ENCODE data around the gene HNRNPUL1. TPM values are rescaled to one million over a fixed set of nuclear protein-coding genes. Genes with fewer than 3 reads are reported as not detected.

The HNRNPUL1 gene
- total and polyA plus RNA-seq, 4 donors = 59.5 to 156 (median 119) TPM

DNA sequence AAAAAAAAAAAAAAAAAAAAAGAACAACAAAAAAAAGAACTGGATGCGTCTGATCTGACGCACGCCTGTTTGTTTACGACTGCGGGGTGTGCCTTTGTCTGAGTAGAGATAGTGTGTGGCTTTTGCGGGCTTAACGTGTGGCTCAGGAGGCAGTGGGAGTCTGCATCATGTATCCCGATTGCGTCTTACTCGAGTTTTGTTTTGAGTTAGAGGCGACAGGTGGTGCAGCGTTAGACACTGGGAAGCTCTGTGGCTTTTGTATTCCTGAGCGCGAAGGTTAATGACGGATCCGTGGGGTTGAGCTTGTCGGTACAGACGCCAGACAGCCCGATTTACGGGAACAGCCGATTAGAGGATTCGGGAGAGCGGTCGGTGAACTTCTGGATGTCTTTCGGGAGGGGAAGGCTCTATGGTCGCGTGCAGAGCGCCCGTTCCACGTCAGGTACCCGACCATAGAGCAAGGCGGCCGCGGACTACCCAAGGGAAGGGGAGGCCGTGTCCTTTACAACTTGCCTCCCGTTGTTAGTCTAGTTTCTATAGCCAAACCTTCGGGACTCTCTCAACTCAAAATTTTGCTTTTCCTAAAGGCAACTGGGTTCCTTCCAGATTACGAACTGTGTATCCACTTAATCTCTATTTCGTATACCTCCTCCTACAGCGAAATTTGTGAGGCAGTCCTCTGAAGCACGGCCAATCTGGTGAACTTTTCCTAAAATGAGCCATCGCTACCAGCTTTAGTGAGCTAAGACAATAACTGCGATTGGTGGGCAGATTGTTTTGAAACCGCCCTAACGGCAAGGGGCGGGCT is 926 bp upstream of the HNRNPUL1 start:
- intact Hi-C loops (cut with DNase I) = loop anchor here in 1 of 2 donors (2.0 to 5.0 kb wide), 2 partner anchors 36 to 58 kb away; no protein-coding TSS in a partner anchor
- DNase-seq (peak; percentile 77 to 86), ATAC-seq (ENCODE audit: low FRiP score) (peak; percentile 55)
- Histone ChIP-seq H3K4me3 (ENCODE audit: low read length in 2 of 2) (peak overlapping the region; percentile 59 to 90), H3K27ac (ENCODE audit: low read depth in 1 of 2, low read length in 2 of 2) (peak overlapping the region; percentile 91 to 100), H3K9me3 (ENCODE audit: control insufficient read depth, low read length) (no peaks in the 10 kb centered on the region), H3K27me3 (ENCODE audit: control insufficient read depth in 1 of 2, insufficient read depth in 2 of 2, low read length in 1 of 2) (no peaks in the 10 kb centered on the region), H3K36me3 (ENCODE audit: control insufficient read depth in 1 of 2, insufficient read depth in 2 of 2, low read length in 1 of 2) (peaks cover 0 to 5% of the 10 kb centered on the region in 2 donors), H3K4me1 (ENCODE audit: control insufficient read depth in 1 of 2, insufficient read depth in 2 of 2, low read length in 2 of 2) (no peaks in the 10 kb centered on the region)
- WGBS, 2 donors = 0% methylated on average over 45 to 46 of the region's 46 CpGs

DNA sequence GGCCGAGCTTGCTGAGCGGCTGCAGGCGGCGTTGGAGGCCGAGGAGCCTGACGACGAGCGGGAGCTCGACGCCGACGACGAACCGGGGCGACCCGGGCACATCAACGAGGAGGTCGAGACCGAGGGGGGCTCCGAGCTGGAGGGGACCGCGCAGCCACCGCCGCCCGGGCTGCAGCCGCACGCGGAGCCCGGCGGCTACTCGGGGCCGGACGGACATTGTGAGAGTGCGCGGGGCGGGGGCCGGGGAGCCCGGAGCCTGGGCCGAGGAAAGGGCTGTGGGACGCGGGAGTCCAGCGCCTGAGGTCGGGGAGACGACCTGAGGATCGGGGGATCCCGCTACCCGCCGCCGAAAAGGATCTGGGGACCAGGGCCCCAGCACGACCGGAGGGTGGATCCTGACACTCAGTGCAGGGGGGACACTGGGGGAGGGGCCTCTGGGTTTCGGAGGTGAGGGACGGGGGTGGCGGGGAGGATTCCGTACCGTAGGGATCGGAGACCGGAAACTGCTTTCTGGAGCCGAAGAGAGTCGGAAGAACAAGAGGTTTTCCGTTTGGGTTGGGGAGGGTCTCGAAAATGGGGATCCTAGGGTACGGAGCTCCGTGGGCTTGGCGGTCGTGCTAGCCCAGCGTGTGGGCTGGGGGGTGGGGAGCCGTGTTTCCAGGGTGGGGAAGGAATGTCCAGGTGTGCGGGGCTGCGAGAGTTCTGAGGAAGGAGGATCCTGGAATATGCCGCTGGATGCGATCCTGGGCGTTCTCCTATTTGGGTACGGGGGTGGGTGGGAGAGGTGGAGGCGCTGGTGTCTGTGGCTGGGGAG is 616 bp downstream of the HNRNPUL1 start:
- H3K27me3 ChIP-seq (ENCODE audit: control insufficient read depth in 1 of 2, insufficient read depth in 2 of 2, low read length in 1 of 2) = no peaks in the 10 kb centered on the region
- peak overlapping the region; percentile 89 to 91 for H3K27ac ChIP-seq (ENCODE audit: low read depth in 1 of 2, low read length in 2 of 2)
- intact Hi-C loops (cut with DNase I) = loop anchor here (2.0 to 5.0 kb wide), 3 partner anchors 37 to 44 kb away; no protein-coding TSS in a partner anchor
- peak overlapping the region; percentile 69 to 73 for H3K4me3 ChIP-seq (ENCODE audit: low read length in 2 of 2)
- no peak for ATAC-seq (ENCODE audit: low FRiP score)
- peak; percentile 65 to 83 for DNase-seq
- peaks cover 0 to 1% of the 10 kb centered on the region in 2 donors for H3K36me3 ChIP-seq (ENCODE audit: control insufficient read depth in 1 of 2, insufficient read depth in 2 of 2, low read length in 1 of 2)
- WGBS, 2 donors = 0% methylated on average over 71 to 75 of the region's 75 CpGs
- H3K4me1 ChIP-seq (ENCODE audit: control insufficient read depth in 1 of 2, insufficient read depth in 2 of 2, low read length in 2 of 2) = no peaks in the 10 kb centered on the region
- no peaks in the 10 kb centered on the region for H3K9me3 ChIP-seq (ENCODE audit: control insufficient read depth, low read length)

DNA sequence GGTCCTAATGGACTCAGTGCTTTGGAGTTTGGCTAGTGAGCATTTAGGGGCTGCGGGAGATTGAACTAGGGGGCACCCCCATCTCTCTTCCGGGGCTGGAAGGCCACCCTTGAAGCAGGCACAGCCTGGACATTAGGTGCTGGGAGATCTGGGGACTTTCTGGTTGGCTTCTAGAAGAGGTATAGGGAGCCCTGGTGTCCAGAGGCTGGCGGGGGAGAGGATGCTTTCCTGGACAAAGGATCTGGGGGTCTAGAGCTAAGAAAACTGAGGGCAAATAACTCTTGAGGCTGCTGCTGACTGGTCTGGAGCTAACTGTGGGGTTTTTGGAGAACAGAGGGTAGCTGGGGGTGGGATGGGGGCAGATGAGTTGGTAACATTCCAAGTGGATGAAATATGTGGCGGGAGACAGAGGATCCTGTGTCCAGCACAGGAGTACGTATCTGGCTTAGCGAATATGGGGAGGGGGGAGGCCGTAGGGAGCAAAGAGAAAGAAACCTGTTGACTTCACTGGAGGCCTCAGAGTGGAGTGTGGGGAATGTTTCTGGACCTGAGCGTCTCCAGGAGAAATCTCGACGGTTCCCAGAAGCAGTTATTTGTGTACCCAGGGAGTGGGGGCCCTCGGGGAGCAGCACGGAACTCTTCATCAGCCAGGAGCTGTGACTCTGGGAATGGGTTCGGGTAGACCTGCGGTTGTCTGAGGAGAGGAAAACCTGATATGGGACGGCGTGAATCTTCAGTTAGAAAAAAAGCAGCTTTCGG is 1.4 kb downstream of the HNRNPUL1 start:
- WGBS, 2 donors = 5 to 7% methylated on average over 17 of the region's 17 CpGs
- no peaks in the 10 kb centered on the region for H3K27me3 ChIP-seq (ENCODE audit: control insufficient read depth in 1 of 2, insufficient read depth in 2 of 2, low read length in 1 of 2)
- no peaks in the 10 kb centered on the region for H3K9me3 ChIP-seq (ENCODE audit: control insufficient read depth, low read length)
- ATAC-seq (ENCODE audit: low FRiP score) = no peak
- no peaks in the 10 kb centered on the region for H3K4me1 ChIP-seq (ENCODE audit: control insufficient read depth in 1 of 2, insufficient read depth in 2 of 2, low read length in 2 of 2)
- H3K27ac ChIP-seq (ENCODE audit: low read depth in 1 of 2, low read length in 2 of 2) = peak overlapping the region in 1 of 2 donors; percentile 32
- H3K4me3 ChIP-seq (ENCODE audit: low read length in 2 of 2) = peak overlapping the region; percentile 69 to 73
- no peaks in the 10 kb centered on the region for H3K36me3 ChIP-seq (ENCODE audit: control insufficient read depth in 1 of 2, insufficient read depth in 2 of 2, low read length in 1 of 2)
- no peak for DNase-seq
- intact Hi-C loops (cut with DNase I) = loop anchor here (2.0 to 5.0 kb wide), 2 partner anchors 42 to 43 kb away; no protein-coding TSS in a partner anchor

DNA sequence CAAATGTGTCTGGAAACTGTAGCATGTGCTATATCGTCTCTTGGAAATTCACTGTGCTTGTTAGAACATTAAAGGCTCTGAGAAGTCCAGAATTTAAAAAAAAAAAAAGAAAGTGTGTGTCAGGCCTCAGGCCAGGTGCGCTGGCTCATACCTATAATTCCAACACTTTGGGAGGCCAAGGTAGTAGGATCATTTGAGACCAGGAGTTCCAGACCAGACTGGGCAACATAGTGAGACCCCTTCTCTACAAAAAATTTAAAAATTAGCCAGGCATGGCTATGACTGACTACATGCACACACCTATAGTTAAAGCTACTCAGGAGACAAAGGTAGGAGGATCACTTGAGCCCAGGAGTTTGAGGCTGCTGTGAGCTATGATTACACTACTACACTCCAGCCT is 4.9 kb downstream of the HNRNPUL1 start:
- ATAC-seq (ENCODE audit: low FRiP score) = no peak
- no peak for DNase-seq
- Histone ChIP-seq H3K27me3 (ENCODE audit: control insufficient read depth in 1 of 2, insufficient read depth in 2 of 2, low read length in 1 of 2) (no peaks in the 10 kb centered on the region), H3K9me3 (ENCODE audit: control insufficient read depth, low read length) (no peaks in the 10 kb centered on the region), H3K36me3 (ENCODE audit: control insufficient read depth in 1 of 2, insufficient read depth in 2 of 2, low read length in 1 of 2) (peaks cover 9 to 22% of the 10 kb centered on the region in 2 donors), H3K27ac (ENCODE audit: low read depth in 1 of 2, low read length in 2 of 2) (no peak overlapping the region), H3K4me3 (ENCODE audit: low read length in 2 of 2) (no peak overlapping the region), H3K4me1 (ENCODE audit: control insufficient read depth in 1 of 2, insufficient read depth in 2 of 2, low read length in 2 of 2) (no peaks in the 10 kb centered on the region)
- 88 to 90% methylated on average over 2 of the region's 2 CpGs for WGBS, 2 donors
- intact Hi-C loops (cut with DNase I) = loop anchor here in 1 of 2 donors (5.0 kb wide), 1 partner anchor 38 kb away; no protein-coding TSS in a partner anchor

DNA sequence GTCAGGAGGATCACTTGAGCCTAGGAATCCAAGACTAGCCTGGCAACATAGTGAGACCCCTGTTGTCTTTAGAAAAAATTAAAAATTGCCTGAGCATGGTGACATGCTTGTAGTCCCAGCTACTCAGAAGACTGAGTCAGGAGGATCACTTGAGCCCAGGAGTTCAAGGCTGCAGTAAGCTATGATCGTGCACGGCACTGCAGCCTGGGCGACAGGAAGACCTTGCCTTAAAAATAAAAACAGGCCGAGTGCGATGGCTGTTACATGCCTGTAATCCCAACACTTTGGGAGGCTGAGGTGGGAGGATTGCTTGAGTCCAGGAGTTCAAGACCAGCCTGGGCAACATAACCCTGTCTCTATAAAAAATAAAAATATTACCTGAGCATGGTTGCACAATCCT is 5.4 kb downstream of the HNRNPUL1 start:
- no peaks in the 10 kb centered on the region for H3K4me1 ChIP-seq (ENCODE audit: control insufficient read depth in 1 of 2, insufficient read depth in 2 of 2, low read length in 2 of 2)
- no peak overlapping the region for H3K4me3 ChIP-seq (ENCODE audit: low read length in 2 of 2)
- H3K27me3 ChIP-seq (ENCODE audit: control insufficient read depth in 1 of 2, insufficient read depth in 2 of 2, low read length in 1 of 2) = no peaks in the 10 kb centered on the region
- DNase-seq (no peak), ATAC-seq (ENCODE audit: low FRiP score) (no peak)
- no peak overlapping the region for H3K27ac ChIP-seq (ENCODE audit: low read depth in 1 of 2, low read length in 2 of 2)
- no peaks in the 10 kb centered on the region for H3K9me3 ChIP-seq (ENCODE audit: control insufficient read depth, low read length)
- intact Hi-C loops (cut with DNase I) = loop anchor here in 1 of 2 donors (5.0 kb wide), 1 partner anchor 38 kb away; no protein-coding TSS in a partner anchor
- 90 to 92% methylated on average over 5 of the region's 5 CpGs for WGBS, 2 donors
- peaks cover 11 to 24% of the 10 kb centered on the region in 2 donors for H3K36me3 ChIP-seq (ENCODE audit: control insufficient read depth in 1 of 2, insufficient read depth in 2 of 2, low read length in 1 of 2)

DNA sequence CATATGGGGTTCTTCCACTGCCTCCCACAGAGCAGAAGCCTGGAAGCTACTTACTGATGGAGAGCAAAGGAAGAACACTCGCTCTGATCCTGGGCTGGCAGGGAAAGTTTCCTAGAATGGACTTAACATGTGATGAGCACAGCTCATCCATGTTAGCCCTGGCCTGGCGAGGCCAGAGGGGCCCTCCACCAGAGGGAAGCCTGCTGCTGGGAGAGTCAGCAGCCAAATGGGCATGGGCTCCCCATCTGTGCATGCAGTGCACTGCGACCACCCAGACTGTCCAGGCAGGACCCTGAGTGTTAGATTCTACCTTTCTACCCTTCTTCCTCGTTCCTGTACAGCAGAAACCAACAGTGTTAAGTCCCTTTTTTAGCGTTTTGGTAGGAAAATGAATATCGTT is 8.9 kb downstream of the HNRNPUL1 start:
- WGBS, 2 donors = 83 to 87% methylated on average over 6 of the region's 6 CpGs
- H3K27ac ChIP-seq (ENCODE audit: low read depth in 1 of 2, low read length in 2 of 2) = no peak overlapping the region
- no peaks in the 10 kb centered on the region for H3K27me3 ChIP-seq (ENCODE audit: control insufficient read depth in 1 of 2, insufficient read depth in 2 of 2, low read length in 1 of 2)
- H3K4me1 ChIP-seq (ENCODE audit: control insufficient read depth in 1 of 2, insufficient read depth in 2 of 2, low read length in 2 of 2) = no peaks in the 10 kb centered on the region
- intact Hi-C loops (cut with DNase I) = no loop called here
- no peak overlapping the region for H3K4me3 ChIP-seq (ENCODE audit: low read length in 2 of 2)
- H3K36me3 ChIP-seq (ENCODE audit: control insufficient read depth in 1 of 2, insufficient read depth in 2 of 2, low read length in 1 of 2) = peaks cover 13 to 29% of the 10 kb centered on the region in 2 donors
- DNase-seq = no peak
- no peak for ATAC-seq (ENCODE audit: low FRiP score)
- H3K9me3 ChIP-seq (ENCODE audit: control insufficient read depth, low read length) = no peaks in the 10 kb centered on the region

DNA sequence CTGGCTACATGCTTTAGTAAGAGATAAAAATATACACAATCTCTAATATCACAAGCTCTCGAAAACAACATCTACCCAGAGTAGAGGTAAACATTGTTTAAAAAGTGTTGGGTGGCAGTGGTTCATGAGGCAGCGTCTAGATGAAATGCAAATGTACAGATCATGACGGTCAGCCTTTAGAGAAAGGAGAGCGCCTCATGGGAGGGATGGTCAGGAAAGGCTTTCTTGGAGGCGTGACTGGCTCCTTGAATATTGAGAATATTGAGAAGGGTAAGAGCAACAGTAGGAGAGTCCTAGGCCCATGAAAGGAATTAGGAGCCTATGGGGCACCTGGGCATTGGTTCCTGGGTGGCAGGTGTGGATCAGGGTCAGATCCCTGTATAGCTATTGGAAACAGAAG is 10.6 kb downstream of the HNRNPUL1 start:
- peaks cover 13 to 36% of the 10 kb centered on the region in 2 donors for H3K36me3 ChIP-seq (ENCODE audit: control insufficient read depth in 1 of 2, insufficient read depth in 2 of 2, low read length in 1 of 2)
- no peaks in the 10 kb centered on the region for H3K27me3 ChIP-seq (ENCODE audit: control insufficient read depth in 1 of 2, insufficient read depth in 2 of 2, low read length in 1 of 2)
- no peak for DNase-seq
- no peaks in the 10 kb centered on the region for H3K4me1 ChIP-seq (ENCODE audit: control insufficient read depth in 1 of 2, insufficient read depth in 2 of 2, low read length in 2 of 2)
- 91 to 92% methylated on average over 5 of the region's 5 CpGs for WGBS, 2 donors
- ATAC-seq (ENCODE audit: low FRiP score) = no peak
- H3K4me3 ChIP-seq (ENCODE audit: low read length in 2 of 2) = no peak overlapping the region
- no peak overlapping the region for H3K27ac ChIP-seq (ENCODE audit: low read depth in 1 of 2, low read length in 2 of 2)
- intact Hi-C loops (cut with DNase I) = no loop called here
- H3K9me3 ChIP-seq (ENCODE audit: control insufficient read depth, low read length) = no peaks in the 10 kb centered on the region

DNA sequence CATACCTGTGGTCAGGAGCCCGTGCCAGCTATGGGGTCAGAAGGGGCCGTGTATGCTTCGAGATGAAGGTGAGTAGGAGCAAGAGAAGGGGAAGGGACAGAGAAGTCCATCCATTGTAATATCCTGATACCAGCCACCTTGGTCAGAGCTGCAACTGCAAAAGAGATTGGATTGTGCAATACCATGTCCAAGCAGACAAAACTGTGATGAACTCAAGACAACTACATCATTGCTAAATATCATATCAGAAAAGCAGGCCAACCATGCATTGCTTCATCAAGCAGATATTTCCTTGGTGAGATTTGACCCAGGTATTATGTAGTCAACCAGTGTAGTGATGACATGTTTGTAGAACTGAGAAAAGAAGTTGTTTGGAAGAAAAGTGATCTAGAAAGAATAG is 12.1 kb downstream of the HNRNPUL1 start:
- no peak for ATAC-seq (ENCODE audit: low FRiP score)
- Histone ChIP-seq H3K9me3 (ENCODE audit: control insufficient read depth, low read length) (no peaks in the 10 kb centered on the region), H3K4me3 (ENCODE audit: low read length in 2 of 2) (no peak overlapping the region), H3K36me3 (ENCODE audit: control insufficient read depth in 1 of 2, insufficient read depth in 2 of 2, low read length in 1 of 2) (peaks cover 15 to 38% of the 10 kb centered on the region in 2 donors), H3K27ac (ENCODE audit: low read depth in 1 of 2, low read length in 2 of 2) (no peak overlapping the region), H3K27me3 (ENCODE audit: control insufficient read depth in 1 of 2, insufficient read depth in 2 of 2, low read length in 1 of 2) (no peaks in the 10 kb centered on the region), H3K4me1 (ENCODE audit: control insufficient read depth in 1 of 2, insufficient read depth in 2 of 2, low read length in 2 of 2) (no peaks in the 10 kb centered on the region)
- 70 to 84% methylated on average over 3 of the region's 3 CpGs for WGBS, 2 donors
- DNase-seq = no peak
- intact Hi-C loops (cut with DNase I) = no loop called here

All from aorta (tissue), 5 donors.